NK-92 (cell line): Measurements from ENCODE around the gene IFT20.

Experiments used
- DNase-seq: peaks from one replicate; lab custom pipeline; 2025; ENCODE audit not compliant: unreplicated experiment; lab: John Stamatoyannopoulos, UW

Gene IFT20, protein sequence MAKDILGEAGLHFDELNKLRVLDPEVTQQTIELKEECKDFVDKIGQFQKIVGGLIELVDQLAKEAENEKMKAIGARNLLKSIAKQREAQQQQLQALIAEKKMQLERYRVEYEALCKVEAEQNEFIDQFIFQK

DNA sequence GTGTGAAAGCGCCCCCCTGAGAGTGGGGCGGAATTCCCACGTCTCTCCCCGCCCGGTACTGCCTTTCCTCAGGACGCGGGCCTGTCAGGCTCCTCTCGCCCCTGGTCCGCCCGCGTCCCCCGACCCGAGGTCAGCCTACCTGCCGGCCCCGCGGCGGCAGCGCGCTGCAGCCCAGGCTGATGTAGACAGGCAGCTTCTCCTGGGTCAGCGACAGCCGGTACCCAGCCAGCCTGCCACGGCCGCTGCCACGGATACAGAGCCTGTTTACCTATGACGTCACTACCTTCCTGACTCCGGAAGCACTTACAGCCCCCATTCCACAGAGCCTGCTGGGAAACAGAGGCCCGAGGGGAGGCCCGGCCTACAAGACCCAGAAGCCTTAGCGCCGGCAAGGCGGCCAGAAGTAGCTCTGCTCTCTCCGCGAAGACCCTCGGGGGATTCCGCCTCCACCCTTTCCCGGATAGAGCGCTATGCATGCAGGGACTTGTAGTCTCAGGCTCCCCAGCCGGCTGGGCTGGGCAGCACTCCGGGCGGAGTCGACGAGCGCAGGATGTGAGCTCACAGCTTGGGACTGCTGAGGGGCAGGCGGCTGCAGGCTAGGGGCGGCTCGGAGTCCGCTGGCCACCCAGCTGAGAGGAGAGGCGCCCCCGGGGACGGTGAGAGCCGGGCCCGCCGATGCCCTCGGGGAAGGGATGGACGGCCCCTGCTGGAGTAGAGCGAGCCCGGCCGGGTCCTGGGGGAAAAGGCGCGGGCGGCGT lies at the start of gene IFT20, which contains the start of gene TNFAIP1:
Gene IFT20 (minus strand): TSS at position 272 of the 758 bp plus-strand sequence. CDS start 3,487 bp downstream, outside the sequence.
Gene TNFAIP1 (plus strand): TSS at position 561 of the 758 bp plus-strand sequence. CDS start 3,761 bp downstream, outside the sequence.
- DNase-seq, result peak; percentile 80

DNA sequence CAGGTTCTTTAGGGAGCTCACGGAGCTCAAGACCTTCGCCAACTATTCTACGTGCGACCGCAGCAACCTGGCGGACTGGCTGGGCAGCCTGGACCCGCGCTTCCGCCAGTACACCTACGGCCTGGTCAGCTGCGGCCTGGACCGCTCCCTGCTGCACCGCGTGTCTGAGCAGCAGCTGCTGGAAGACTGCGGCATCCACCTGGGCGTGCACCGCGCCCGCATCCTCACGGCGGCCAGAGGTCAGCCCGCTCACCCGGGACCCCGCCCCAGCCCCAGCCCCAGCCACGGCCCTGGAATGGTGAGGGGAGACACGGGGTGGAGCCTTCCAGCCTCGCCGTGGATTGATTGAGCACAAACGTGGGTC lies 49.7 kb upstream of the IFT20 start:
- DNase-seq, result no peak

DNA sequence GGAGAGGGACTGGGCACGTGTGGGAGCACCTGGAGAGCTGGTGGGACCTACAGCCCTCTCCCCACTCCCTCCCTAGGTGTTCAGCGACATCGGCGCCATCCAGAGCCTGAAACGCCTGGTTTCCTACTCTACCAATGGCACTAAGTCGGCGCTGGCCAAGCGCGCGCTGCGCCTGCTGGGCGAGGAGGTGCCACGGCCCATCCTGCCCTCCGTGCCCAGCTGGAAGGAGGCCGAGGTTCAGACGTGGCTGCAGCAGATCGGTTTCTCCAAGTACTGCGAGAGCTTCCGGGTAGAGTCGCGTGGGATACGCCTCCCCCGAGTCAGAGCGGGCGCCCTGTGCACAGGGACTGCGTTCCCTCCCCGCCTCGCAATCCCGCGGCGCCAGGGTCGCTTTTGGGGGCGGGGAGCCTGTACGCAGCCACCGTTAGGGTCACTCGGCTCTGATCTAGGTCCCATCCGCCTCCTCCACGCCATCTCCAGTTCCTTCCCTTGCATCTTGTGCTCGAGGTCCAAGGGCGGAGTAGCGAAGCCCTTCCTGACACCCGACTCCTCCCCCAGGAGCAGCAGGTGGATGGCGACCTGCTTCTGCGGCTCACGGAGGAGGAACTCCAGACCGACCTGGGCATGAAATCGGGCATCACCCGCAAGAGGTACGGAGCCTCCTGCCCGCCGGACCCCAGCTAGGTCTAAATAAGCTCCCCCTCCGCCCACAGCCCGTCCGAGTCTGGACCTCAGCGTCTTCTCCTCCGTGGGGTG lies 49.2 kb upstream of the IFT20 start:
- DNase-seq, result no peak

DNA sequence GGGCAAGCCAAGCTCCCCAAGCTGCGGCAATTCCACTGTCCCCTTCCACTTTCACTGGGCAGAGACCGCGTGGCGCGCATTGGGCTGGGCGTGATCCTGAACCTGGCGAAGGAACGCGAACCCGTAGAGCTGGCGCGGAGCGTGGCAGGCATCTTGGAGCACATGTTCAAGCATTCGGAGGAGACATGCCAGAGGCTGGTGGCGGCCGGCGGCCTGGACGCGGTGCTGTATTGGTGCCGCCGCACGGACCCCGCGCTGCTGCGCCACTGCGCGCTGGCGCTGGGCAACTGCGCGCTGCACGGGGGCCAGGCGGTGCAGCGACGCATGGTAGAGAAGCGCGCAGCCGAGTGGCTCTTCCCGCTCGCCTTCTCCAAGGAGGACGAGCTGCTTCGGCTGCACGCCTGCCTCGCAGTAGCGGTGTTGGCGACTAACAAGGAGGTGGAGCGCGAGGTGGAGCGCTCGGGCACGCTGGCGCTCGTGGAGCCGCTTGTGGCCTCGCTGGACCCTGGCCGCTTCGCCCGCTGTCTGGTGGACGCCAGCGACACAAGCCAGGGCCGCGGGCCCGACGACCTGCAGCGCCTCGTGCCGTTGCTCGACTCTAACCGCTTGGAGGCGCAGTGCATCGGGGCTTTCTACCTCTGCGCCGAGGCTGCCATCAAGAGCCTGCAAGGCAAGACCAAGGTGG lies 46.0 kb upstream of the IFT20 start:
- no peak for DNase-seq

DNA sequence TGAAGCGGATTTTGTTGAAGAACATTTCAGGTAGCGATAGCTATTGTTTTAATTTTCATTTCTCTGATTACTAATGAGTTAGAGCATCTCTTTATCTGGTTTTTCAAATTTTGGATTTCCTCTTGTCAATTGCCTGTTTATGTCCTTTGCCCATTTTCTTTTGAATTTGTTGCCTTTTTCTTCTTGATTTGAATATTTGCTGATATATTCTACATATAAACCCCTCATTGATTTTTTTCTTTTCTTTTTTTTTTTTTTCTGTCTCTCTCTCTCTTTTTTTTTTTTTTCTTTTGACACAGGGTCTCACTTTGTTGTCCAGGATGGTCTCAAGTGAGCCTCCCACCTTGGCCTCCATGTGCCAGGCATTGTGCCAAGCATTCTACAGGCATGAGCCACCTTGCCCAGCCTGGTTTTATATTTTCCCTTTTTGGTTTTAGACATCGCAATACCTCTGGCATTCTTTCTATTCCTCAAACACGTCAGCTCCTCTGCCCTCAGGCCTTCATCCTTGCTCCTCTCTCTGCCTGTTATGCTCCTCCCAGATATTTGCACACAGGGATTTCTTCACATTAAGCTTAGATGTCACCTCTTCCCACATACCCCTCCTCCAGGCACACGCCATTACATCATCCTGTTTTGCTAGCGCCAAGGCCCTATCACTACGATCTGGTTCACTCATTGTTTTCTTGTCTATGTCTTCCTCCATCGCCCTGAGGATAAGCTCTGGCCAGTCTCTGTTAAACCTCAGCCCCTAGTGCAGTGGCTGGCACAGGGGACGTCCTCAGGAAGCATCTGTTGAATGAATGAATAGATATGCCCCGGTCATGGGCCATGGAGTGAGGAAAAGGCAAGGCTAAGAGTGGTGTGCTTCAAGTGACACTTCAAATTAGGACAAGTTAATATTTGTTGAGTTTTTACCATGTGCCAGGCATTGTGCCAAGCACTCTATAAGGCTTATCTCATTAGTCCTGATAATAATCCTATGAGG lies 44.8 kb upstream of the IFT20 start:
- no peak for DNase-seq

DNA sequence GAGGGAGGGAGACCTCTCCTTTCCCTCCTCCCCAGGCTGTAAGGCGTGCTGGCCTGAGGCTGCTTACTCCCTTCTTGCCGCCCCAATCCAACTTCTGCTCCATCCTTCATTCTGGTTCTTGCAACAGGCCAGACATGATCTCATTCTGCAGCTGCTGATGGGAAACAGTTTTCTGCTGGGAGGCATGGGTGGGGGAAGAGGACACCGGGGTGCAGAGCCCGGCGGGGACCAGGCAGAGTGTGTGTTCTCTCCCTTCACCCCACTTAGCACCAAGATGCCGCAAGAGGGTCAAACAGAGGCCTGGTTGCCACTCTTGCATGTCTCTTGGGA lies 37.6 kb upstream of the IFT20 start:
- DNase-seq, result no peak

DNA sequence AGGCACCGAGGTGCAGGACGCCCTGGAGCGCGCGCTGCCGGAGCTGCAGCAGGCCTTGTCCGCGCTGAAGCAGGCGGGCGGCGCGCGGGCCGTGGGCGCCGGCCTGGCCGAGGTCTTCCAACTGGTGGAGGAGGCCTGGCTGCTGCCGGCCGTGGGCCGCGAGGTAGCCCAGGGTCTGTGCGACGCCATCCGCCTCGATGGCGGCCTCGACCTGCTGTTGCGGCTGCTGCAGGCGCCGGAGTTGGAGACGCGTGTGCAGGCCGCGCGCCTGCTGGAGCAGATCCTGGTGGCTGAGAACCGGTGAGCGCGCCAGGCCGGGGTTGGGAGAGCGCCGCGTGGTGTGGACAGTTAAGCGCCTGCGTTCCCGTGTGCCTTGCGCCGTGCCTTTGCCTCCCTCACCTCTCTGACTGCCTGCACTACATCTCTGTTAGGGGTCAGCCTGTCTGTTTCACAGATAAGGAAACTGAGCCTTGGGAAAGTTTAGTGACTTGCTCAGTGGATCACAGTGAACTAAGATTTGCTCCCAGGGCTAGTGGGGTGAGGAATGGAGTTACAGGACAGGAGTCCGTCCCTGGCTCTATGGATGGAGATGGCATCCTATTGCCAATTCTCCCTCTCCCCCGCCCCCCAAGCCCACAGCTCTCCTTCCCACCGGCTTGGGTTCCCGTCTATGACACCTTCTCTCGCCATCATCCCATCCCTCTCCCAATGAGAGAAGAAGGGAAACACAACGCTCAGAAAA lies 37.1 kb upstream of the IFT20 start:
- DNase-seq, result no peak

DNA sequence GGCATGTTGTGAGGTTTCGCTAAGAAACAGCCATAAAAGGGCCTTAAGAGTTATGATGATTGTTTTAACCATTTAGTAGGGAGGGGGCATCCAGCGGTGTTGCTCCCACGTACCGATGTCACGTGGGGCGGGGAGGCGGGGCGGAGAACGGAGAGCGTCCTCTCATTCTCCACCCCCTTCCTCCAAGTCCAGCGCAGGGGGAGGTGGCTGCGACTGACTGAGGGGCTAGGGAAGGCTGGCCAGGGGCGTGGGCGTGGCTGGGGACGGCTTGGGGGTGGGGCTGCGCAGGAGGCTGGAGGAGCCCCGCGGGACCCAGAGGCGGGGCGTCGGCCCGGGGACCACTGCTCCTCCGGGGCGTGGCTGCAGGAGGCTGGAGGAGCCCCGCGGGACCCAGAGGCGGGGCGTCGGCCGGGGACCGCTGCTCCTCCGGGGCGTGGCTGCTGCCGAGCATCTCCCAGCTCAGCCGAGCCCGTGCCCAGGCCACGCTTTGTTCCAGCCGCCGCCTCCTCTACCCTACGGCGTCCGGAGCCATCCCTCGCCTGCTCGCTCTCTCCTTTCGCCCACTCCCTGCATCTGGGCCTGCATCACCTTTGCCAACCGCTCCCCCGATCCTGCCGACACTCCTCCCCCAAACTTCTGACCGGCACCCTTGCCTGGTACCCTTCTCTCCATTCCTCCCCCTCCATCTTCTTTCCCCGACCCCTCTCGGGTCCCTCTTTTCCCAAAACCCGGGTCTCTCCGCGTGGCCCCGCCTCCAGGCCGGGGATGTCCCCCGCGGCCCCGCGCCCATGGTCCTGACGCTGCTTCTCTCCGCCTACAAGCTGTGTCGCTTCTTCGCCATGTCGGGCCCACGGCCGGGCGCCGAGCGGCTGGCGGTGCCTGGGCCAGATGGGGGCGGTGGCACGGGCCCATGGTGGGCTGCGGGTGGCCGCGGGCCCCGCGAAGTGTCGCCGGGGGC lies 36.3 kb upstream of the IFT20 start, which contains the start of gene SARM1:
Gene SARM1 (plus strand): TSS at position 450 of the 958 bp plus-strand sequence. CDS start 339 bp downstream, at position 789.
- no peak for DNase-seq

DNA sequence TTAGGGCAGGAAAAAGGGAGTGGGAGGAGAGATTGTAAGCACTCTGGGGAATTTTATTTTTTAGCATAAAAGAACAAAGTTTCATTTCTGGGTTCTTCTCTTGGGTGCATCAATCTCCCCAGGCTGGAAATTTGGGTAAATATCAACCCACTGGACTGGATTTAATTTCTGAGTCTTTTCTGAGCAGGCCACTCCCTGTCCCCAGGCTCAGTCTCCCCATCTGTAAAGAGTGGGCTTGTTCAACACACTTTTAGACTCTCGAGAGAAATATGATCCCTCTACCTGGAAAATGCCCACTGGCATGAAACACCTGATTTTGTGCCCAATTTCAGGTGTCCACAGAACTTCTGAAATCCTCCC lies 35.5 kb upstream of the IFT20 start:
- DNase-seq, result no peak

DNA sequence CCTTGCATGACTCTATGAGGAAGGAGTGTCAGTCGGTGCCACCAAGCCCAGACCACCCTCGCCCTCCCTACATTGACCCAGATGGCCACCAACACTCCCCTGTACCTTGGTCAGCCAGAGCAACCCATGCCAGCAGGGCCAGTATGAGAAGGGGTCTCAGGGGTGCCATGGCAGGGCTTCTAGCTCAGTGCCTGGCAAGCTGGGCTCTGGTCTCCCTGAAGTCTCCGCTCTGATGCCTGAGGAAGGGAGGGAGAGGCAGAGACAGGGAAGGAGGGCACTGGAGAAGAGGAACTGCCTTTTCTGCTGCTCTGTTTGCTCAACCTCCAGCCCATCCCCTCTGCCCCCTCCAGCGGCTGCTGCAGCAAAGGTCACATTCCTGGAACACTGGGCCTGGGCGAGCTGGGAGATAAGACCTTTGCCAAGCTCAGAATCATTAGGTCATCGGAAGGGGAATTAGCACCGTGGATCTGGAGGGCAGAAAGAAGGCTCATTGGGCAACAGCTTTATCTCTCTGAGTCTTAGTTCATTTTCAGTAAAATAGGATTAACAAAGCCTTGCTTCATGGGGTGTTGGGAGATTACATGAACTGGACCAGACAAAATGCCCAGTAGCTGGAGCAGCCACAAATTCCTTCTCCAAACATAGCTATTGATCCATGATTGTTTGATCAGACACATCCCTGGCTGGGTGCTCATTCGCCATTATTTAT lies 34.9 kb upstream of the IFT20 start, which contains the start of gene VTN:
Gene VTN (minus strand): TSS at position 273 of the 709 bp plus-strand sequence. CDS start 104 bp downstream, at position 169.
- no peak for DNase-seq

DNA sequence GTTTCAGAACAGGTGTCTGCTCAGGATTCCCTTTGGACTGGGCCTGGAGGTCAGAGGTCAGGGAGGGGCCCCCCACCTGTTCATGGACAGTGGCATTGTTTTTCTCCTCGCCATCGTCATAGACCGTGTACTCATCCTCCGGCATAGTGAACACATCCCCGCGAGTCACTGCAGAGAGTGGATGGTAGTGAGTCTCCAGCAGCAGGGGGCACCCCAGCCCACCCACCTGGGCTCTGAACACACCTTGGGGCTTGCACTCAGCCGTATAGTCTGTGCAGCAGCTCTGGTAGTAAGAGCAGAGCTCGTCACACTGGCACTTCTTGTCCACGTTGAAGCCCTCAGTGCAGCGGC lies 34.4 kb upstream of the IFT20 start:
- no peak for DNase-seq

DNA sequence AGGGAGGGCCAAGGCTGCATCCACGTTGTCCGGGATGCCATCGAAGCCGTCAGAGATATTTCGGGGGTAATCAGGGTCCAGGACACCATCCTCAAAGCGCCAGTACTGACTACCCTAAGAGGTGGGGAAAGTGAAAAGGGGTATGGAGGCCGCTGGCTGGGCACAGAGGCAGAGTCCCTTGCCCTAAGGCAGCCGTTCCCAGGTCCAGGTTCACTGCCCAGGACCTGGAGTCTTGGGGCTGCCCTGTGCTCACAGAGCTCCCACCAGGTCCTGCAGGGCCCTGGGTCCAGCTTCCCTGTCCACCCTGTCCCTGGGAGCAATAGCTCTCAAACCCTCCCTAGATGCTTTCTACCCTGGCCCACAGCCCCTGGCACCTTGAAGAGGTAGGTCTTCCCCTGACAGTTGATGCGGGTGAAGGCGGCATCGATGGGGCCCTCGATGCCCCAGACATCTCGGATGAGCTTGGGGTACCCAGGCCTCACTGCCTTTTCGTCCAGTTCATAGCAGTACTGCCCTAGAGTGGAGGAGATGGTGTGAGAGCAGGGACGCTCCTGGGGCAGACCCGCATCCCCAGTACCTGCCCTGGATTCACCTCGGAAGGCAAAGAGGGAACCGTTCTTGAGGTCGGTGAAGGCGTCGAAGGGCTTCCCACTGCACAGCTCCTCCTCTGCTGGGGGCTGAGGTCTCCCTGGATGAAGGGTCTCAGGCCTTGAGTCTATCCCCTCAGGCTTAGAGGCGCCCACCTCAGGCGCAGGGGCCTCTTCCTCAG lies 33.8 kb upstream of the IFT20 start:
- no peak for DNase-seq

DNA sequence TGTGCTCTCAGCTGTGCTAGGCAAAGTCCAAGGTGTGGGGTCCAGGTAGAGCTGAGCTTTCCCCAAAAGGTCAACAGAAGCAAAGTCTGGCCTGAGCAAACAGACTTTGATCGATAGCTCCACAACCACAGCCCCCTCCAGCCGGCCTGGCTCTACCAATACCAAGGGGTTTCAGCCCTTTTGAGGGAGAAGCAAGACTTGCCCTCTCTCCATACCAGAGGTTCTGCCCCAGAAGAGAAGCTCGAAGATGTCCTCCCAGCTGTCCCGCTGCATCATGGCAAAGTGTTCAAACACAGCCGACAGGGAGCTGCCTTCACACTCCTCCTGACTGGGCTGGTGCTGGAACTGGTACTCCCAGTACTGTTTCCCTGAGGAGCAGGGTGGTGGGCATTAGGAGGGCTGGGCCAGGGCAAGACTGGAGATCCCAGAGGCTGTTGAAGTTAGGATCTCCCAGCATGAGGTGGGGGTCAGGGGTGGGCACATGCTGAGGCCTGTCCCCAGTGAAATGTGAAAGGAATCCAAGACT lies 33.1 kb upstream of the IFT20 start:
- DNase-seq, result no peak

DNA sequence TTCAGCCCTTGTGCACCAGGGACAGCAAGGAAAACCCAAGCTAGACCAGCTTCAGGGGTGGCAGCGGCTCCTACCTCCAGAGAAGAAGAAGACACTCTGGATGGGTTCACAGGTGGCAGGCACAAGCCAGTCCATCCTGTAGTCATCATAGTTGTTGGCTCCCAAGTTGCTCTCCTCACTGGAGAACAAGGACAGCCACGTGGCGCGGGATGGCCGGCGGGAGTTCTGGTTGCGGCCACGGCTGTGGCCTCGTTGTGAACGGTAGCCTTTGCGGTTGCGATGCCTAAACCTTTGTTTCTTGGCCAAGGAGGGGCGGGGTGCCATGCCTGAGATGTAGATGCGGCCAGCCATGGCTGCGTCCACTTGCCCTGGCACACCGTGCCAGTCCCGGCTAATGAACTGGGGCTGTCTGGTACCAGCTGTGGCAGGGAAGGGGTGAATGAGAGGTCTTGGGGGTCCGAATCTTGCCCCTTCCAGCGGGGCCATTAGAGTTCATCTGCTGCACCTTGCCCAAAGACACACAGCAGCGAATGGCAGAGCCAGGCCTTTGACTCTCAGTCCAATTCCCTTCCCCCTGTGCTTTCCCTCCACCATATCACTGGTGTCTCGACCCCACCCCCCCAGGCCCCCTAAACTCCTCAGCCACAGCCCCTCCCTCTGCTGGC lies 32.5 kb upstream of the IFT20 start:
- no peak for DNase-seq

DNA sequence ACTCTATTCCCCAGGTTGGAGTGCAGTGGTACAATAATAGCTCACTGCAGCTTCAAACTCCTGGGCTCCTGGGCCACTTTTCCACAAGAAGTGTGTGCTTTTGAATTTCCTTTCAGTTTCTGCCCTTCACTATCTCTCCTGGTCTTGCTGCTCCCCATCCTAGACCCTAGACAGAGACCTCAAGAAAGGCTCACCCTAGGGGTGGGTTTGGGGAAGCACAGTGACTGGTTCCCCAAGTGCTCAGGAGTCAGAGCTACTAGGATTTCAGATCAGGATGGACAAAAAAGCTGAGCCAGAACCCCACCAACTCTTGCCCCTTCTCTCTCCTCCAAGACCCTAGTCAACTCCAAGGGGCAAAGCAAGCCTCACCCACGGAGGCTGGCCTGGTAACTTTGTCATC lies 31.3 kb upstream of the IFT20 start:
- no peak for DNase-seq

DNA sequence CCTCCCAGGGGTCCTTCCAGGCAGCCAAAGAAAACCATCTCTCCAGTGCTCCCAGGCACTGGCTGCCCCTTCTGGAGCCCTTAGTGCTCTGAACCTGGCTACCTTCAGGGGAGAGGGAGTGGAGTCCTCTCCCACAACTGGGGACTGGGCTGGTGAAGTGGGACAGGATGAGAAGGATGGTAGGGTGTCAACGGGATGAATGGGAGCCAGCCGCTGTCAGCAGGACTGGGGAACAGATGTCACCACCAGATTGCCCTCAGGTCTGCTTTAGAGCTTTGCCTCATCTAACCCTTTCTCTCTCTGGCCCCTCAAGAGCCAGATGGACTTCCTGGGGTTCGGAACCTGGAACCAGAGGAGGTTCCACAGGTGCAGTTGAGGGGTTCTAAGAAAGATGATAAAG lies 30.2 kb upstream of the IFT20 start:
- DNase-seq, result no peak
